Liver (tissue), 9 donors: ENCODE results near the gene TNFSF10. TPM values are rescaled to one million over a fixed set of nuclear protein-coding genes. Genes with fewer than 3 reads are reported as not detected.
A peak's percentile ranks its signal among the peaks of the same experiment; 100 is the strongest.

Source experiments
- DNase-seq: peaks from one replicate; pipeline ENCODE4 v3.0.0-alpha.2; 2017; ENCODE audit warnings: low spot score
- H3K27ac ChIP-seq, 2 donors: one replicate each; pipeline ENCODE4 v1.7.0; 2013; ENCODE audit warnings: inconsistent platforms in 2 of 2, low read length in 2 of 2, control low read depth in 1 of 2, low read depth in 1 of 2, mild to moderate bottlenecking in 1 of 2
- H3K27me3 ChIP-seq, 4 donors: one replicate each; pipeline versions ENCODE4 v1.6.1 to v1.7.0; 2013; ENCODE audit warnings: low read length in 3 of 4, inconsistent platforms in 1 of 4, mild to moderate bottlenecking in 1 of 4, moderate library complexity in 1 of 4; ENCODE audit not compliant: control insufficient read depth in 4 of 4, insufficient read depth in 4 of 4
- H3K36me3 ChIP-seq, 4 donors: one replicate each; pipeline versions ENCODE4 v1.6.1 to v1.7.0; 2013; ENCODE audit warnings: low read length in 3 of 4, mild to moderate bottlenecking in 3 of 4, low read depth in 1 of 4, moderate library complexity in 1 of 4; ENCODE audit not compliant: control insufficient read depth in 4 of 4, insufficient read depth in 3 of 4
- H3K4me1 ChIP-seq, 4 donors: one replicate each; pipeline versions ENCODE4 v1.6.1 to v1.7.0; 2013; ENCODE audit warnings: low read length in 3 of 4, mild to moderate bottlenecking in 3 of 4, moderate library complexity in 1 of 4; ENCODE audit not compliant: control insufficient read depth in 4 of 4, insufficient read depth in 4 of 4
- H3K4me3 ChIP-seq, 3 donors: one replicate each; pipeline versions ENCODE4 v1.6.1 to v1.7.0; 2013; ENCODE audit warnings: low read length in 3 of 3, control low read depth in 1 of 3, low read depth in 1 of 3, mild to moderate bottlenecking in 1 of 3
- H3K9ac ChIP-seq, 2 donors: one replicate each; pipeline ENCODE4 v1.7.0; 2013; ENCODE audit warnings: low read length in 2 of 2, mild to moderate bottlenecking in 2 of 2, moderate library complexity in 2 of 2, control low read depth in 1 of 2, low read depth in 1 of 2
- H3K9me3 ChIP-seq, 4 donors: one replicate each; pipeline versions ENCODE4 v1.6.1 to v1.7.0; 2013; ENCODE audit warnings: low read length in 3 of 4; ENCODE audit not compliant: control insufficient read depth in 4 of 4
- ATF3 ChIP-seq: IDR thresholded peaks from 2 replicates; pipeline ENCODE4 v1.6.1; 2016; ENCODE audit warnings: antibody characterized with exemption
- CTCF ChIP-seq: fragments of 150-350 bp; IDR thresholded peaks from 2 replicates; pipeline ENCODE4 v1.5.1; 2017; ENCODE audit warnings: improper control_type of control experiment, low read depth, low read length; ENCODE audit not compliant: missing input control
- EGR1 ChIP-seq, 2 donors: IDR thresholded peaks; 2 replicates each; pipeline ENCODE4 v1.6.1; 2016 to 2018; ENCODE audit warnings: antibody characterized with exemption in 2 of 2, low read depth in 2 of 2
- FOXA1 ChIP-seq: IDR thresholded peaks from 2 replicates; pipeline ENCODE4 v1.6.1; 2016; ENCODE audit warnings: antibody characterized with exemption
- FOXA2 ChIP-seq: IDR thresholded peaks from 2 replicates; pipeline ENCODE4 v1.6.1; 2016; ENCODE audit warnings: antibody characterized with exemption
- GABPA ChIP-seq, 2 donors: IDR thresholded peaks in 1 of 2; conservative IDR thresholded peaks in 1 of 2; 2 replicates each; pipeline ENCODE4 v1.6.1; 2016; ENCODE audit warnings: antibody characterized with exemption in 2 of 2, mild to moderate bottlenecking in 1 of 2, moderate library complexity in 1 of 2
- HNF4A ChIP-seq, 2 donors: conservative IDR thresholded peaks; 2 replicates each; pipeline ENCODE4 v1.6.1; 2016; ENCODE audit warnings: antibody characterized with exemption in 2 of 2, mild to moderate bottlenecking in 2 of 2
- HNF4G ChIP-seq: IDR thresholded peaks from 2 replicates; pipeline ENCODE4 v1.6.1; 2016; ENCODE audit warnings: antibody characterized with exemption
- JUND ChIP-seq, 2 donors: IDR thresholded peaks; 2 replicates each; pipeline ENCODE4 v1.6.1; 2016; ENCODE audit warnings: antibody characterized with exemption in 2 of 2
- MAX ChIP-seq: IDR thresholded peaks from 2 replicates; pipeline ENCODE4 v1.6.1; 2016; ENCODE audit warnings: antibody characterized with exemption
- NR2F2 ChIP-seq: IDR thresholded peaks from 2 replicates; pipeline ENCODE4 v1.6.1; 2016; ENCODE audit warnings: antibody characterized with exemption
- RAD21 ChIP-seq, 2 donors: IDR thresholded peaks; 2 replicates each; pipeline ENCODE4 v1.6.1; 2016; ENCODE audit warnings: antibody characterized with exemption in 2 of 2, mild to moderate bottlenecking in 2 of 2
- REST ChIP-seq: IDR thresholded peaks from 2 replicates; pipeline ENCODE4 v1.6.1; 2016; ENCODE audit warnings: antibody characterized with exemption, mild to moderate bottlenecking
- RXRA ChIP-seq, 2 donors: IDR thresholded peaks; 2 replicates each; pipeline ENCODE4 v1.6.1; 2017 to 2018; ENCODE audit warnings: antibody characterized with exemption in 2 of 2, mild to moderate bottlenecking in 1 of 2
- SP1 ChIP-seq: IDR thresholded peaks from 2 replicates; pipeline ENCODE4 v1.6.1; 2018; ENCODE audit warnings: antibody characterized with exemption, mild to moderate bottlenecking
- TAF1 ChIP-seq: conservative IDR thresholded peaks from 2 replicates; pipeline ENCODE4 v1.6.1; 2016; ENCODE audit warnings: antibody characterized with exemption, mild to moderate bottlenecking
- YY1 ChIP-seq: IDR thresholded peaks from 2 replicates; pipeline ENCODE4 v1.6.1; 2016; ENCODE audit warnings: antibody characterized with exemption, mild to moderate bottlenecking
- ZBTB33 ChIP-seq: IDR thresholded peaks from 2 replicates; pipeline ENCODE4 v1.6.1; 2016; ENCODE audit warnings: antibody characterized with exemption
- WGBS: extraction: QIAGEN DNeasy Blood & Tissue Kit; methylation state at CpG from one replicate; pipeline ENCODE4 v1.1.7; 2013; 5-methylcytosine and 5-hydroxymethylcytosine counted together
- polyA plus RNA-seq, 2 donors: library from polyadenylated mRNA; stranded (reverse) in 1 of 2; unstranded in 1 of 2; fragments of 200-250 nt in 1 of 2; fragments of >200 nt in 1 of 2; fragmentation: Nextera tagmentation in 1 of 2; extraction: Ambion mirVana in 1 of 2; gene quantifications; one replicate each; pipeline versions ENCODE4 v1.2.1 to v1.2.3, GENCODE V29; 2013 to 2015
- total RNA-seq, 2 donors: library from RNA; depleted of rRNA; stranded (reverse); fragments of >200 nt; gene quantifications; one replicate each; pipeline ENCODE4 v1.2.3, GENCODE V29; 2014
- donor health status: healthy.
- donor health status: healthy.
- donor health status: healthy.
- donor health status: healthy.
- donor health status: healthy.

The TNFSF10 gene
- total and polyA plus RNA-seq, 4 donors, result 16.2 to 67.1 (median 37.5) TPM

GRCh38 chr3:172553526-172554252, 30.5 kb upstream of the TNFSF10 start:
- no peak overlapping the region for H3K4me3 ChIP-seq
- H3K36me3 ChIP-seq, result no peaks in the 10 kb centered on the region
- no peaks in the 10 kb centered on the region for H3K27me3 ChIP-seq
- peak overlapping the region in 1 of 2 donors; percentile 65 for H3K9ac ChIP-seq
- peak overlapping the region; percentile 89 to 94 for H3K27ac ChIP-seq
- TF ChIP-seq JUND (IDR thresholded peaks at IDR 0.05), result peak; percentile 85 to 95
- peak; percentile 86 for TF ChIP-seq YY1
- TF ChIP-seq GABPA (IDR thresholded peaks at IDR 0.05 in 1 of 2, conservative IDR thresholded peaks at IDR 0.05 in 1 of 2), result peak in 1 of 2 donors; percentile 58
- TF ChIP-seq SP1, result peak; percentile 98
- peak; percentile 98 to 99 for TF ChIP-seq HNF4A (conservative IDR thresholded peaks at IDR 0.05)
- no peak for TF ChIP-seq CTCF
- peak; percentile 54 to 57 for TF ChIP-seq RAD21 (IDR thresholded peaks at IDR 0.05)
- TF ChIP-seq NR2F2, result no peak
- peak; percentile 67 for TF ChIP-seq ATF3
- peak; percentile 97 to 98 for TF ChIP-seq RXRA (IDR thresholded peaks at IDR 0.05)
- TF ChIP-seq FOXA2, result peak; percentile 97
- peak; percentile 86 for TF ChIP-seq HNF4G
- TF ChIP-seq EGR1 (IDR thresholded peaks at IDR 0.05; ENCODE audit: low read depth in 2 of 2), result peak in 1 of 2 donors; percentile 60
- TF ChIP-seq REST, result peak; percentile 87
- peak; percentile 91 for TF ChIP-seq ZBTB33
- TF ChIP-seq MAX, result peak; percentile 97
- no peak for TF ChIP-seq TAF1
- TF ChIP-seq FOXA1, result peak; percentile 96
- DNase-seq, result no peak
- peaks cover 11 to 36% (median 26%) of the 10 kb centered on the region in 4 donors for H3K4me1 ChIP-seq
- 34% methylated on average over 6 of the region's 6 CpGs for WGBS
- H3K9me3 ChIP-seq, result no peaks in the 10 kb centered on the region
